IMR-90 (cell line): ENCODE measurements around the gene ZNF622. TPM values are rescaled to one million over a fixed set of nuclear protein-coding genes. Genes with fewer than 3 reads are reported as not detected.

Experiments
- ATAC-seq: fragments of 200-7000 bp; cut with Tn5 transposase; 2 replicates; pipeline ENCODE4 v1.9.1; 2020; ENCODE audit warnings: low read depth, mild to moderate bottlenecking, moderate library complexity
- BruUV-seq: library from RNA; stranded (reverse); fragments of 400-500 nt; replicated peaks from 2 replicates; lab custom pipeline; 2021; lab: Mats Ljungman, UMichigan
- CTCF ChIA-PET: fragments of 300-600 bp; formaldehyde crosslinking; extraction: SDS; loops from one replicate; lab custom pipeline; 2021; ENCODE audit warnings: antibody characterized with exemption; lab: Yijun Ruan, JAX
- POLR2A ChIA-PET: fragments of 300-600 bp; sonication (Branson Sonifier 250); formaldehyde crosslinking; loops from one replicate; lab custom pipeline; 2022; ENCODE audit warnings: antibody characterized with exemption; ENCODE audit not compliant: unreplicated experiment; lab: Charles Lee
- DNase-seq: peaks from one replicate; pipeline ENCODE4 v3.0.0; 2013
- H2AFZ ChIP-seq: replicated peaks from 2 replicates; pipeline ENCODE3; 2013; ENCODE audit warnings: low read length, mild to moderate bottlenecking; ENCODE audit not compliant: poor library complexity
- H2AK5ac ChIP-seq: 2 replicates; pipeline ENCODE4 v1.6.1; 2013; ENCODE audit warnings: low read depth, low read length, inconsistent platforms
- H2AK9ac ChIP-seq: replicated peaks from 2 replicates; pipeline ENCODE3; 2013; ENCODE audit warnings: mild to moderate bottlenecking, low read depth, low read length, moderate library complexity; ENCODE audit not compliant: poor library complexity
- H2BK120ac ChIP-seq: 2 replicates; pipeline ENCODE4 v1.6.1; 2013; ENCODE audit warnings: low read depth, low read length, inconsistent platforms
- H2BK15ac ChIP-seq: 3 replicates; pipeline ENCODE4 v1.6.1; 2013; ENCODE audit warnings: low read depth, low read length, inconsistent platforms
- H2BK20ac ChIP-seq: 2 replicates; pipeline ENCODE4 v1.6.1; 2013; ENCODE audit warnings: low read depth, mild to moderate bottlenecking, inconsistent platforms, low read length, moderate library complexity
- H2BK5ac ChIP-seq: 2 replicates; pipeline ENCODE4 v1.6.1; 2013; ENCODE audit warnings: mild to moderate bottlenecking, low read depth, low read length, inconsistent platforms; ENCODE audit not compliant: poor library complexity, severe bottlenecking
- H3K14ac ChIP-seq: replicated peaks from 2 replicates; pipeline ENCODE4 v1.6.1; 2013; ENCODE audit warnings: low read depth, low read length, inconsistent platforms
- H3K18ac ChIP-seq: 2 replicates; pipeline ENCODE4 v1.6.1; 2013; ENCODE audit warnings: low read depth, low read length, control low read depth
- H3K23ac ChIP-seq: 2 replicates; pipeline ENCODE4 v1.6.1; 2013; ENCODE audit warnings: low read depth, low read length, inconsistent platforms
- H3K27ac ChIP-seq: 2 replicates; pipeline ENCODE4 v1.5.1; 2013; ENCODE audit warnings: mild to moderate bottlenecking, control low read depth, low read length; ENCODE audit not compliant: insufficient read depth
- H3K27me3 ChIP-seq: 2 replicates; pipeline ENCODE4 v1.6.1; 2013; ENCODE audit warnings: low read length; ENCODE audit not compliant: control insufficient read depth, insufficient read depth
- H3K36me3 ChIP-seq: 2 replicates; pipeline ENCODE4 v1.6.1; 2013; ENCODE audit warnings: low read length, mixed read lengths; ENCODE audit not compliant: control insufficient read depth, insufficient read depth
- H3K4ac ChIP-seq: 2 replicates; pipeline ENCODE4 v1.6.1; 2013; ENCODE audit warnings: low read depth, low read length, inconsistent platforms
- H3K4me1 ChIP-seq: 2 replicates; pipeline ENCODE4 v1.6.1; 2013; ENCODE audit warnings: low read length, mixed read lengths; ENCODE audit not compliant: control insufficient read depth, insufficient read depth
- H3K4me2 ChIP-seq: 2 replicates; pipeline ENCODE4 v1.6.1; 2013; ENCODE audit warnings: low read depth, mild to moderate bottlenecking, control low read depth, low read length, moderate library complexity
- H3K4me3 ChIP-seq: 2 replicates; pipeline ENCODE4 v1.5.1; 2013; ENCODE audit warnings: low read depth, mild to moderate bottlenecking, control low read depth, low read length, moderate library complexity; ENCODE audit not compliant: insufficient read depth
- H3K56ac ChIP-seq: 2 replicates; pipeline ENCODE4 v1.6.1; 2013; ENCODE audit warnings: low read length, inconsistent platforms; ENCODE audit not compliant: insufficient read depth; ENCODE audit errors: extremely low read depth
- H3K79me1 ChIP-seq, 2 experiments: 2 replicates each; pipeline ENCODE4 v1.6.1; 2013; ENCODE audit warnings: low read length in 2 of 2, inconsistent platforms in 1 of 2, low read depth in 1 of 2
- H3K9ac ChIP-seq: 2 replicates; pipeline ENCODE4 v1.6.1; 2013; ENCODE audit warnings: low read depth, low read length, control low read depth
- H3K9me1 ChIP-seq: 2 replicates; pipeline ENCODE4 v1.6.1; 2013; ENCODE audit warnings: low read length, inconsistent platforms; ENCODE audit not compliant: insufficient read depth
- H3K9me3 ChIP-seq: 2 replicates; pipeline ENCODE4 v1.6.1; 2013; ENCODE audit warnings: low read length; ENCODE audit not compliant: control insufficient read depth, insufficient read depth
- H4K20me1 ChIP-seq: 2 replicates; pipeline ENCODE4 v1.6.1; 2013; ENCODE audit warnings: low read length, inconsistent platforms; ENCODE audit not compliant: insufficient read depth
- H4K5ac ChIP-seq: 2 replicates; pipeline ENCODE4 v1.6.1; 2013; ENCODE audit warnings: mild to moderate bottlenecking, low read depth, low read length, control low read depth
- H4K8ac ChIP-seq, 2 experiments: 2 replicates each; pipeline ENCODE4 v1.6.1; 2013; ENCODE audit warnings: low read depth in 2 of 2, low read length in 2 of 2, control low read depth in 1 of 2, inconsistent platforms in 1 of 2
- H4K91ac ChIP-seq: 2 replicates; pipeline ENCODE4 v1.6.1; 2013; ENCODE audit warnings: low read depth, low read length, inconsistent platforms; ENCODE audit not compliant: insufficient read depth
- BHLHE40 ChIP-seq: fragments of 150-350 bp; IDR thresholded peaks from 2 replicates; pipeline ENCODE4 v1.6.1; 2016; ENCODE audit warnings: mild to moderate bottlenecking, low read depth, low read length
- CEBPB ChIP-seq: IDR thresholded peaks from 2 replicates; pipeline ENCODE4 v1.6.1; 2012; ENCODE audit warnings: low read depth, low read length, improper control_type of control experiment
- CHD1 ChIP-seq: IDR thresholded peaks from 2 replicates; pipeline ENCODE4 v1.6.1; 2012; ENCODE audit warnings: low read depth, low read length, improper control_type of control experiment
- CTCF ChIP-seq: conservative IDR thresholded peaks from 2 replicates; pipeline ENCODE4 v1.5.1; 2012; ENCODE audit warnings: mild to moderate bottlenecking, low read depth, low read length, improper control_type of control experiment
- ELK1 ChIP-seq: fragments of 150-350 bp; IDR thresholded peaks from 2 replicates; pipeline ENCODE4 v1.6.1; 2016; ENCODE audit warnings: low read depth, mild to moderate bottlenecking, low read length, moderate library complexity, borderline replicate concordance
- FOS ChIP-seq: fragments of 150-350 bp; IDR thresholded peaks from 2 replicates; pipeline ENCODE4 v1.6.1; 2016; ENCODE audit warnings: low read depth, low read length
- MAFK ChIP-seq: IDR thresholded peaks from 2 replicates; pipeline ENCODE4 v1.6.1; 2012; ENCODE audit warnings: low read depth, low read length, improper control_type of control experiment
- MAZ ChIP-seq: IDR thresholded peaks from 2 replicates; pipeline ENCODE4 v1.6.1; 2012; ENCODE audit warnings: low read depth, mild to moderate bottlenecking, low read length, improper control_type of control experiment, moderate library complexity, borderline replicate concordance
- MXI1 ChIP-seq: IDR thresholded peaks from 2 replicates; pipeline ENCODE4 v1.6.1; 2012; ENCODE audit warnings: low read depth, mild to moderate bottlenecking, low read length, moderate library complexity, borderline replicate concordance
- NFE2L2 ChIP-seq: fragments of 150-350 bp; IDR thresholded peaks from 2 replicates; pipeline ENCODE4 v1.6.1; 2016; ENCODE audit warnings: low read depth, mild to moderate bottlenecking, low read length
- POLR2A ChIP-seq: IDR thresholded peaks from 2 replicates; pipeline ENCODE4 v1.6.1; 2012; ENCODE audit warnings: mild to moderate bottlenecking, low read depth, low read length
- RAD21 ChIP-seq: IDR thresholded peaks from 2 replicates; pipeline ENCODE4 v1.6.1; 2012; ENCODE audit warnings: low read length, improper control_type of control experiment
- RCOR1 ChIP-seq: IDR thresholded peaks from 2 replicates; pipeline ENCODE4 v1.6.1; 2012; ENCODE audit warnings: mild to moderate bottlenecking, low read length, improper control_type of control experiment; ENCODE audit not compliant: insufficient replicate concordance
- RFX5 ChIP-seq: IDR thresholded peaks from 2 replicates; pipeline ENCODE4 v1.8.0; 2012; ENCODE audit warnings: low read depth, mild to moderate bottlenecking, low read length, moderate library complexity
- SMC3 ChIP-seq: fragments of 150-350 bp; IDR thresholded peaks from 2 replicates; pipeline ENCODE4 v1.6.1; 2016; ENCODE audit warnings: low read depth, mild to moderate bottlenecking, antibody characterized with exemption, low read length, moderate library complexity
- USF2 ChIP-seq: fragments of 150-350 bp; IDR thresholded peaks from 2 replicates; pipeline ENCODE4 v1.6.1; 2017; ENCODE audit warnings: mild to moderate bottlenecking, antibody characterized with exemption, low read length, low read depth
- WGBS, 2 experiments: methylation state at CpG; one replicate each; pipeline versions ENCODE4 v1.1.5 to v1.1.7; 2013; ENCODE audit warnings: missing lambda C conversion rate in 2 of 2; ENCODE audit not compliant: insufficient read length in 1 of 2; ENCODE audit errors: extremely low coverage in 2 of 2; 5-methylcytosine and 5-hydroxymethylcytosine counted together
- dilution Hi-C: fragments of 300-500 bp; cut with HindIII; formaldehyde crosslinking; loops from one replicate; pipeline ENCODE4 v1.14.3; 2018; ENCODE audit warnings: low sequenced_read_pairs; ENCODE audit not compliant: unreplicated experiment
- in situ Hi-C: fragments of 300-500 bp; cut with MboI; formaldehyde crosslinking; loops from 3 replicates; pipeline ENCODE4 v1.14.3; 2019; ENCODE audit warnings: low sequenced_read_pairs, inconsistent platforms, mixed read lengths
- intact Hi-C: fragments of 100-400 bp; cut with micrococcal nuclease; formaldehyde crosslinking; loops from 2 replicates; pipeline ENCODE4 v1.10.0; 2022
- polyA plus RNA-seq, 3 experiments: library from polyadenylated mRNA; depleted of rRNA; stranded (reverse); fragments of >200 nt; gene quantifications; 2 replicates each; pipeline ENCODE4 v1.2.3, GENCODE V29; 2012; ENCODE audit warnings: low replicate concordance in 1 of 3
- total RNA-seq: library from RNA; depleted of rRNA; stranded (reverse); fragments of >200 nt; gene quantifications from 2 replicates; pipeline ENCODE4 v1.2.3, GENCODE V29; 2012

The ZNF622 gene
- total and polyA plus RNA-seq, 2 of the 4 experiments (the other 2 are of a cell fraction) = 19.5 to 49.3 TPM

GRCh38 chr5:16413166-16413860 lies 52.3 kb downstream of the ZNF622 start:
- H3K23ac ChIP-seq = no peak overlapping the region
- no peaks in the 10 kb centered on the region for H3K36me3 ChIP-seq
- H3K18ac ChIP-seq = no peak overlapping the region
- POLR2A ChIA-PET = no interaction called here
- no peak overlapping the region for H3K14ac ChIP-seq
- no peaks in the 10 kb centered on the region for H3K9me1 ChIP-seq
- no peak overlapping the region for H2BK15ac ChIP-seq
- H2BK20ac ChIP-seq = no peak overlapping the region
- no peak overlapping the region for H4K5ac ChIP-seq
- no peak overlapping the region for H3K4me3 ChIP-seq
- H3K4ac ChIP-seq = no peak overlapping the region
- CTCF ChIA-PET = no interaction called here
- no peak overlapping the region for H3K9ac ChIP-seq
- TF ChIP-seq USF2 = no peak
- TF ChIP-seq MAZ = no peak
- TF ChIP-seq SMC3 = no peak
- TF ChIP-seq RFX5 = no peak
- TF ChIP-seq FOS = no peak
- no peak for TF ChIP-seq BHLHE40
- TF ChIP-seq CEBPB = no peak
- TF ChIP-seq CTCF = no peak
- no peak for TF ChIP-seq ELK1
- TF ChIP-seq POLR2A = no peak
- TF ChIP-seq RAD21 = no peak
- TF ChIP-seq CHD1 = no peak
- no peak for TF ChIP-seq NFE2L2
- no peak for TF ChIP-seq MAFK
- no peak for TF ChIP-seq MXI1
- TF ChIP-seq RCOR1 = no peak
- in situ Hi-C loops (no loop called here), dilution Hi-C loops (no loop called here), intact Hi-C loops (no loop called here)
- H4K8ac ChIP-seq = no peak overlapping the region
- no peak overlapping the region for H4K91ac ChIP-seq
- H3K79me1 ChIP-seq = no peaks in the 10 kb centered on the region
- ATAC-seq = no peak
- H2BK120ac ChIP-seq = no peak overlapping the region
- 20% methylated on average over 1 of the region's 1 CpG; no CpG with 5 or more reads in 1 of the 2 experiments for WGBS, 2 experiments
- no peak overlapping the region for H2AK9ac ChIP-seq
- H3K27me3 ChIP-seq = peaks cover 3% of the 10 kb centered on the region
- no peak overlapping the region for H3K56ac ChIP-seq
- no peaks in the 10 kb centered on the region for H4K20me1 ChIP-seq
- H3K4me1 ChIP-seq = no peaks in the 10 kb centered on the region
- no TSS peak for BruUV-seq
- H2AFZ ChIP-seq = no peak overlapping the region
- H3K27ac ChIP-seq = no peak overlapping the region
- H2BK5ac ChIP-seq = no peak overlapping the region
- H3K9me3 ChIP-seq = no peaks in the 10 kb centered on the region
- no peak overlapping the region for H2AK5ac ChIP-seq
- no peak overlapping the region for H3K4me2 ChIP-seq
- no peak for DNase-seq
